Stimulated activated naive CD4-positive, alpha-beta T cell treated with Interleukin-2 at 50 U/mL for 16 hours (primary cell): Measurements from ENCODE around the gene SPACDR.

Experiments used
- DNase-seq: peaks from one replicate; lab custom pipeline; 2025; lab: John Stamatoyannopoulos, UW

SPACDR gene

GRCh38 chr7:100434297-100435144 lies 29.5 kb downstream of the SPACDR start:
- DNase-seq: no peak

- no peak for DNase-seq
Observed at GRCh38 chr7:100433592-100434296, 30.3 kb downstream of the SPACDR start.

DNA sequence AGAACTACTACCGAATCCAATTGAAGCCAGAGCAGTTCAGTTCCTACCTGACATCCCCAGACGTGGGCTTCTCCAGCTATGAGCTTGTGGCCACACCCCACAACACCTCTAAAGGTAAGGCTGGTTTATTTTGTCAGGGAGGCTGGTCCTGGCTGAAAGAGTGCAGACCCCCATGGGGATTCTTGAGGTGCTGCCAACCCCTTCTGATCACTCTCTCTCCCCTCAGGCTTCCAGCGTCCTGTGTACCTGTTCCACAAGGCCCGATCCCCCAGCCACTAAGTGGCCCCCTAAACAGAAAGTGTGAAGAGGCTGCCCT lies 30.8 kb downstream of the SPACDR start:
- DNase-seq: no peak

DNA sequence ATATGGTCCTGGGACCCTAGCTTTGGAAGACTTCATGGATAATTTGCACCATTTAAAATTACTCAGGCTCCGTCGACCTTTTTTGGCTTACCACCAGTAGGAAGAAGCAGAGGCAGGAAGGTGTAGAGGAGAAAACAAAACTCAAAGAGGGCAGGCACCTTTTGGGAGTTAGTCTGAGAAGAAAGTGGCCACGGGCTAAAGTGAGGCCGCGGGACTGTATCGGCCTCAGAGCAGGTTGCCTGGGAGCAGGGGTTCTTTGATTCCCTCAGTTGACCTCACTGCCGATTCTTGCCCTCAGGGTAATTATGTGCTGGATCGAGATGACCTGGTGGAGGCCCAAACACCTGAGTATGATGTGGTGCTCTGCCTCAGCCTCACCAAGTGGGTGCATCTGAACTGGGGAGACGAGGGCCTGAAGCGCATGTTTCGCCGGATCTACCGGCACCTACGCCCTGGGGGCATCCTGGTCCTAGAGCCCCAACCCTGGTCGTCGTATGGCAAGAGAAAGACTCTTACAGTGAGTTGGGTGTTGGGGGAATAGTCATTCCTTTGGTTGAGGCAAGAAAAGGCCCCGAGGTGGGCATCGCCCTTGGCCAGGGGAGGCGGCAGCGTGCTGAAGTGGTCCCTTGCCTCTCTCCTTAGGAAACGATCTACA lies 31.3 kb downstream of the SPACDR start:
- DNase-seq: no peak

DNA sequence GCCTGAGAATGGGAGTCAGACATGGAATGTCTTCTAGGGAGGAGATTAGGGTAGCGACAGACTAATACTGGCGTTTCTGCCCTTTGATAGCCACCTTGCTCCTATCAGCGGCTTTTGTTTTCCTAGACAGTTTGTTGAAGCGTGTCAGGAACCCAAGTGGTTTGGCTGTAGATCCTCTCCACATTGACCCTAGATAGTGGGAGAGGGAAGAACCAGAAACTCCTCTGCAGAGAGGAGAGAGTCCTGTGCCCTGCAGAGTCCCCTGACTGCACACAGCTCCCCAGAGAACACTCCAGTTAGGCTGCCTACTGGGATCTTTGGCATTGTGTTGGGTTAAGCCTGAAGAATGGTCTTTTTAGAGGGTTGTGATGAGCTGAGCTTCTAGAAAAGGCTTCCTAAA lies 32.0 kb downstream of the SPACDR start:
- DNase-seq: no peak

GRCh38 chr7:100431286-100431735 lies 32.7 kb downstream of the SPACDR start:
- no peak for DNase-seq

- DNase-seq: peak; percentile 39
Observed at GRCh38 chr7:100430493-100431285, 33.4 kb downstream of the SPACDR start.

DNA sequence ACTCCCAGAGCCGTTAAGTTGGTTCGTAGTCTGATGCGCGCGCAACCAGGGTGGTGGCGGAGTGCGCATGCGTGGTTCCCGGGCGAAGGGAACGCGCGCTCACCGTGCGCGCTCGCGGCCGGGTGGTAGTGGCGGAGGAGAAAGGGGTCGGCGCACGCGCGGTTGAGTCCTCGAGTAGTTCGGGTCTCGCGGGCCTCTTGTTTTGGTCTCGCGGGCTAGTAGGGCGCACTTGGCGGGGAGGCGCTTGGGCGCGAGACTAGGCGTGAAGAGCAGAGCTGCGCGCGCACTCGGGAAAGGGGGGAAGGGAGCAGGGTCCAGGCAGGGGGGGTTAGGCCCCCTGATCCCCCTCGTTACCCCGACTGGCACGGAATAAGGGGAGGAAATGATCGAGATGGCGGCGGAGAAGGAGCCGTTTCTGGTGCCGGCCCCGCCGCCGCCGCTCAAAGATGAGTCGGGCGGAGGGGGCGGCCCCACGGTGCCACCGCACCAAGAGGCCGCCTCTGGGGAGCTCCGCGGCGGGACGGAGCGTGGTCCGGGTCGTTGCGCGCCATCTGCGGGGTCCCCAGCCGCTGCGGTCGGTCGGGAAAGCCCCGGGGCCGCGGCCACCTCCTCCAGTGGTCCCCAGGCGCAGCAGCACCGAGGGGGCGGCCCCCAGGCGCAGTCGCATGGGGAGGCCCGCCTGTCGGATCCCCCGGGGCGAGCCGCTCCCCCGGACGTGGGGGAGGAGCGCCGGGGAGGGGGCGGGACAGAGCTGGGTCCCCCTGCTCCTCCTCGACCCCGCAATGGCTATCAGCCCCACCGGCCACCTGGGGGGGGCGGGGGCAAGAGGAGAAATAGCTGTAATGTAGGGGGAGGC lies 34.2 kb downstream of the SPACDR start, which contains the start of gene MEPCE:
TSS of gene MEPCE (plus strand) at position 195 of the 856 bp plus-strand sequence. CDS start at position 383, 188 bp downstream.
- DNase-seq: peak; percentile 91

GRCh38 chr7:100428967-100429636 lies 35.0 kb downstream of the SPACDR start:
- peak; percentile 100 for DNase-seq

DNA sequence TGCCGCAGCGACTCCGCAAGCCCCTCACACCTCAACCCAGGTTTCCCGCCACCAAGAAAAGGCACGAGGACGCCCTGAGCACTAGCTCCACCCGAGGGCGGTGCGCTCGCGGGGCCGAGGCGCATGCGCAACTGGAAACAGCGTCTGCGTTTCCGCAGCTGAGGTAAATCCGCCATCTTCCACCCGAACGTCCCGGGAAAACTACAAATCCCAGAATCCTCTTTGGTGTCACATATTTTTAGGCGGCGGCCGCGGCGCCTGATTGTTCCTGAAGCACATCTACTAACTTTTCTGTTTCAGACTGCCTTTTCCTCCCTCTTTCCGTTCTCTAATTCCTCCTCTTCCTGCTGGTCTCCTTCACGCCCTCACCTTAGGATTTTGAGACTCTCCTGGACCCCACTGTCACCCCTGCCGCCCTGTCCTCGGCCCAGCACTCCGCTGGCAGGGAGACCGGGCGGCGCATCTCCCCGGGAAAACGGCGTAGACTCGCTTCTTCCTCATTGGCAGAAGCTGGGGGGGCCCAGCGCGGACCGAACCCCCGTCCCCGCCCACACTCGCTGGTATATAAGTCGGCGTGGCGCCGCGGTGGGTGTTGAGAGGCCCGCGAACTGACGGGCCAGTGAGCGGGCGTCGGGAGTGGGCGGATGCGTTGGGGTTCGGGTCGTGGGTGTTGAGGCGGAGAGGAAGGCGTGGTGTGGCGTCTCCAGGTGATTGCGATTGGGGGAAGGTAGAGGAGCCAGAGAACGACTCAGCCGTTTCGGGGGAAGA lies 35.7 kb downstream of the SPACDR start, which contains the start of gene ZCWPW1:
TSS of gene ZCWPW1 (minus strand) at position 505 of the 768 bp plus-strand sequence. CDS start 8,054 bp downstream, outside the sequence.
- DNase-seq: peak; percentile 94

GRCh38 chr7:100427762-100428198 lies 36.3 kb downstream of the SPACDR start:
- no peak for DNase-seq

- no peak for DNase-seq
Observed at GRCh38 chr7:100426516-100426915, 37.5 kb downstream of the SPACDR start.

- no peak for DNase-seq
Observed at GRCh38 chr7:100425347-100425746, 38.7 kb downstream of the SPACDR start.

- DNase-seq: no peak
Observed at GRCh38 chr7:100423315-100423714, 40.7 kb downstream of the SPACDR start.

GRCh38 chr7:100419660-100420226 lies 44.3 kb downstream of the SPACDR start:
- no peak for DNase-seq

- no peak for DNase-seq
Observed at GRCh38 chr7:100418930-100419659, 45.0 kb downstream of the SPACDR start.

- DNase-seq: no peak
Observed at GRCh38 chr7:100415448-100415847, 48.6 kb downstream of the SPACDR start.

GRCh38 chr7:100413889-100414288 lies 50.2 kb downstream of the SPACDR start:
- DNase-seq: no peak
